ENCODE data around the gene FURIN. TPM values are rescaled to one million over a fixed set of nuclear protein-coding genes. Genes with fewer than 3 reads are reported as not detected.
"Not testable (repeated sequence)": the region's sequence is repeated elsewhere in the genome, so short reads cannot be mapped to it uniquely, and the experiment has no call there.

FURIN gene
- total RNA-seq, 1 donor = 66.7 TPM

GRCh38 chr15:90905306-90906180 is 37.2 kb downstream of the FURIN start:
- Histone ChIP-seq H3K4me1 (ENCODE audit: insufficient read depth, low read length) (peaks cover 19% of the 10 kb centered on the region), H3K9me3 (ENCODE audit: low read depth, low read length) (no peaks in the 10 kb centered on the region), H3K4me3 (ENCODE audit: low read length) (no peak overlapping the region), H3K27me3 (ENCODE audit: insufficient read depth, low read length) (no peaks in the 10 kb centered on the region)

DNA sequence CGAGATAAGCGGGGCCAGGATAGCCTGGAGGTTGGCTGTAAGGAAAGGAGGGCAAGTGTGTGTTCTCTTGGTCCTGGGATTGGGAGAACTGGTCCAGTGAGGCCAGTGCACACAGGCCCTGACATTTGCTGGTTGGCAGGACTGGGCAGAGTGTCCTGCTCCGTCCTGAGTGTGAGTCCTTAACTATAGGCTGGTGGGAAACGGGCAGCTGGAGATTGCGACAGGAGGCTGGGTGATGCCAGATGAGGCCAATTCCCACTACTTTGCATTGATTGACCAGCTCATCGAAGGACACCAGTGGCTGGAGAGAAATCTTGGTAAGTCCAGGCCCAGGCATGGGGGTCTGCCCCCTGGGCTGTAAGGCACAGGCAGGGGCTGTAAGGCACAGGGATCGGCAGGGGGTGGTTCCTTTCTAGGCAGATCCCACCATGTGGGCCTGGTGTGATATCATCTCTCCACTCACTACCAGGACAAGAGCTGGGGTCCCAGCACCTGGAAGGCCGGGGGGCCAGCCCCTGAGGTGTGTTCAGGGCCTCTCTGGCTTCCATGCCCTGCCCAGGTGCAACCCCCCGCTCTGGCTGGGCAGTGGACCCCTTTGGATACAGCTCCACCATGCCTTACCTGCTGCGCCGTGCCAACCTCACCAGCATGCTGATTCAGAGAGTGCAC is 37.9 kb downstream of the FURIN start:
- Histone ChIP-seq H3K9me3 (ENCODE audit: low read depth, low read length) (no peaks in the 10 kb centered on the region), H3K4me3 (ENCODE audit: low read length) (no peak overlapping the region), H3K4me1 (ENCODE audit: insufficient read depth, low read length) (peaks cover 19% of the 10 kb centered on the region), H3K27me3 (ENCODE audit: insufficient read depth, low read length) (no peaks in the 10 kb centered on the region)

DNA sequence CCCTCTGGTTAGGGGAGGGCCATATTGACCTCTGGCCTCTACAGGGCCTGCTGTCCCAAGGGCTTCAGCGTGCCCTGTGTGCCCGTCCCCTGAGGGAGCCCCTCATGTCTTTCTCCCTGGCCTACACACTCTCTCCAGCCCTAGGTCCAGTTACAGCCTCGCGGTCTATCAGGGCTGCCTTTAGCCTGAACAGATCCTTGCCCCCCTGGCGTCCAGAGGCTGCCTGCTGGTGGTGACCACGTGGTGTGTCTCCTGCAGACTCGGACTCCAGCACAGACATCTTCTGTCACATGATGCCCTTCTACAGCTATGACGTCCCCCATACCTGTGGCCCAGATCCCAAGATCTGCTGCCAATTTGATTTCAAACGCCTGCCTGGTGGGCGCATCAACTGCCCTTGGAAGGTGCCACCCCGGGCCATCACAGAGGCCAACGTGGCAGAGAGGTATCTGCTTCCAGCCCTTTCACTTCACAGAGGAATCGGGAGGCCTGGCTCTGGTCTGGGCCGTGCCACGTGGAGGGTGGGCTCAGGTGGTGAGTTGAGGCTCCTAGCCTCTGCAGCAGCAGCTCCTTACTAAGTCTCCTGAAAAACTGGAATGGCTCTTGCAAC is 38.8 kb downstream of the FURIN start:
- Histone ChIP-seq H3K9me3 (ENCODE audit: low read depth, low read length) (no peaks in the 10 kb centered on the region), H3K4me3 (ENCODE audit: low read length) (no peak overlapping the region), H3K27me3 (ENCODE audit: insufficient read depth, low read length) (no peaks in the 10 kb centered on the region), H3K4me1 (ENCODE audit: insufficient read depth, low read length) (peaks cover 10% of the 10 kb centered on the region)

GRCh38 chr15:90907838-90908507 is 39.6 kb downstream of the FURIN start:
- Histone ChIP-seq H3K9me3 (ENCODE audit: low read depth, low read length) (no peaks in the 10 kb centered on the region), H3K4me3 (ENCODE audit: low read length) (no peak overlapping the region), H3K4me1 (ENCODE audit: insufficient read depth, low read length) (peaks cover 15% of the 10 kb centered on the region), H3K27me3 (ENCODE audit: insufficient read depth, low read length) (no peaks in the 10 kb centered on the region)

- peaks cover 19% of the 10 kb centered on the region for H3K4me1 ChIP-seq (ENCODE audit: insufficient read depth, low read length)
- not testable (repeated sequence) for H3K4me3 ChIP-seq (ENCODE audit: low read length); H3K9me3 ChIP-seq (ENCODE audit: low read depth, low read length); H3K27me3 ChIP-seq (ENCODE audit: insufficient read depth, low read length)
Observed at GRCh38 chr15:90909449-90909848, 41.1 kb downstream of the FURIN start.

GRCh38 chr15:90909976-90910375 is 41.6 kb downstream of the FURIN start:
- Histone ChIP-seq H3K9me3 (ENCODE audit: low read depth, low read length) (no peaks in the 10 kb centered on the region), H3K4me1 (ENCODE audit: insufficient read depth, low read length) (peaks cover 24% of the 10 kb centered on the region), H3K27me3 (ENCODE audit: insufficient read depth, low read length) (no peaks in the 10 kb centered on the region), H3K4me3 (ENCODE audit: low read length) (no peak overlapping the region)

GRCh38 chr15:90910441-90911301 is 42.3 kb downstream of the FURIN start:
- Histone ChIP-seq H3K9me3 (ENCODE audit: low read depth, low read length) (no peaks in the 10 kb centered on the region), H3K27me3 (ENCODE audit: insufficient read depth, low read length) (no peaks in the 10 kb centered on the region), H3K4me3 (ENCODE audit: low read length) (no peak overlapping the region), H3K4me1 (ENCODE audit: insufficient read depth, low read length) (peaks cover 31% of the 10 kb centered on the region)

DNA sequence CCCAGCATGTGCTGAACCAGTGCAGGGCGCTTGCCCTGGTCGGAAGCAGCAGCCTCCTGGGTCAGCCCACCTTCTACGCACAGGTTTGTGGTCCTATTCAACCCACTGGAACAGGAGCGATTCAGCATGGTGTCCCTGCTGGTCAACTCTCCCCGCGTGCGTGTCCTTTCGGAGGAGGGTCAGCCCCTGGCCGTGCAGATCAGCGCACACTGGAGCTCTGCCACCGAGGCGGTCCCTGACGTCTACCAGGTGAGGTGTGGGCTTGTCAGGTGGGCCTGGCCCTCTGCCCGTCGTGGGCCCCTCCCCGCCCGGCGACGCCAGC is 42.9 kb downstream of the FURIN start:
- H3K4me1 ChIP-seq (ENCODE audit: insufficient read depth, low read length) = peaks cover 37% of the 10 kb centered on the region
- no peak overlapping the region for H3K4me3 ChIP-seq (ENCODE audit: low read length)
- no peaks in the 10 kb centered on the region for H3K27me3 ChIP-seq (ENCODE audit: insufficient read depth, low read length)
- H3K9me3 ChIP-seq (ENCODE audit: low read depth, low read length) = no peaks in the 10 kb centered on the region

DNA sequence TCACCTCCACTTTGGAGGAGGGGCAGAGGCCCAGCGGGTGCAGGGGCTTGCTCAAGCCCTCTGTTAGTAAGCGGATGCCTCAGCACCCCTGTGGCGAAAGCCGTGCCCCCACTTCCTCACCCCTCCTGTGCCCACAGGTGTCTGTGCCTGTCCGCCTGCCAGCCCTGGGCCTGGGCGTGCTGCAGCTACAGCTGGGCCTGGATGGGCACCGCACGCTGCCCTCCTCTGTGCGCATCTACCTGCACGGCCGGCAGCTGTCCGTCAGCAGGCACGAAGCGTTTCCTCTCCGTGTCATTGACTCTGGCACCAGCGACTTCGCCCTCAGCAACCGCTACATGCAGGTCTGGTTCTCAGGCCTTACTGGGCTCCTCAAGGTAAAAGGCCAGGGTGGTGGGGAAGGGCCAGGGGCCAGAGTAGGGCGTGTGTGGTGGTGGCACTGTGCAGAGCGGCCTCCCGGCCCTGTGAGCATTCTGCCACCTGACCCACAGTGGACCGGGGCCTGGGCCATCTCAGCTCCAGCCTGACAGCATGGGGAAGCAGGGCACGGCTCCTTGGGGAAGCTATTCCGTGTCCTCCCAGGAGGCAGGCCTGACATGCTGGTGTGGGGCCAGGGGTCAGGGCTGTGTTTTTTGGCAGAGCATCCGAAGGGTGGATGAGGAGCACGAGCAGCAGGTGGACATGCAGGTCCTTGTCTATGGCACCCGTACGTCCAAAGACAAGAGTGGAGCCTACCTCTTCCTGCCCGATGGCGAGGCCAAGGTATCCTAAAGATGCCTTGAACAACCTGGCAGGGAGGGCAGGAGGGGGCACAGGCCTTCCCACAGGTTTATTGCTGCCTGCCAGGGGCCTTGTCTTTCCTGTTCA is 43.8 kb downstream of the FURIN start:
- Histone ChIP-seq H3K4me3 (ENCODE audit: low read length) (no peak overlapping the region), H3K4me1 (ENCODE audit: insufficient read depth, low read length) (peaks cover 46% of the 10 kb centered on the region), H3K27me3 (ENCODE audit: insufficient read depth, low read length) (no peaks in the 10 kb centered on the region), H3K9me3 (ENCODE audit: low read depth, low read length) (no peaks in the 10 kb centered on the region)

DNA sequence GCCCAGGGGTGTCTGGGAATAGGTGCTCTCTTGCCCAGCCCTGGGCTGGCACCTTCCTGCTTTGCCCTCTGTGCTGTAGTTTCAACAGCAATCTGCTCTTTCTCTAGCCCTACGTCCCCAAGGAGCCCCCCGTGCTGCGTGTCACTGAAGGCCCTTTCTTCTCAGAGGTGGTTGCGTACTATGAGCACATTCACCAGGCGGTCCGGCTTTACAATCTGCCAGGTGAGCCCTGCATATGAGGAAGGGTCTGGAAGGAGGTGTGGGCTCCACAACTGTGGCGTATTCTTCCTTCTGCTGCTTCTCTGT is 44.3 kb downstream of the FURIN start:
- Histone ChIP-seq H3K9me3 (ENCODE audit: low read depth, low read length) (no peaks in the 10 kb centered on the region), H3K4me1 (ENCODE audit: insufficient read depth, low read length) (peaks cover 46% of the 10 kb centered on the region), H3K27me3 (ENCODE audit: insufficient read depth, low read length) (no peaks in the 10 kb centered on the region), H3K4me3 (ENCODE audit: low read length) (no peak overlapping the region)

- Histone ChIP-seq H3K9me3 (ENCODE audit: low read depth, low read length) (no peaks in the 10 kb centered on the region), H3K4me1 (ENCODE audit: insufficient read depth, low read length) (peaks cover 46% of the 10 kb centered on the region), H3K27me3 (ENCODE audit: insufficient read depth, low read length) (no peaks in the 10 kb centered on the region), H3K4me3 (ENCODE audit: low read length) (no peak overlapping the region)
Observed at GRCh38 chr15:90913398-90913944, 45.1 kb downstream of the FURIN start.

GRCh38 chr15:90914305-90915080 is 46.1 kb downstream of the FURIN start:
- Histone ChIP-seq H3K9me3 (ENCODE audit: low read depth, low read length) (no peaks in the 10 kb centered on the region), H3K27me3 (ENCODE audit: insufficient read depth, low read length) (no peaks in the 10 kb centered on the region), H3K4me3 (ENCODE audit: low read length) (no peak overlapping the region), H3K4me1 (ENCODE audit: insufficient read depth, low read length) (peaks cover 46% of the 10 kb centered on the region)

DNA sequence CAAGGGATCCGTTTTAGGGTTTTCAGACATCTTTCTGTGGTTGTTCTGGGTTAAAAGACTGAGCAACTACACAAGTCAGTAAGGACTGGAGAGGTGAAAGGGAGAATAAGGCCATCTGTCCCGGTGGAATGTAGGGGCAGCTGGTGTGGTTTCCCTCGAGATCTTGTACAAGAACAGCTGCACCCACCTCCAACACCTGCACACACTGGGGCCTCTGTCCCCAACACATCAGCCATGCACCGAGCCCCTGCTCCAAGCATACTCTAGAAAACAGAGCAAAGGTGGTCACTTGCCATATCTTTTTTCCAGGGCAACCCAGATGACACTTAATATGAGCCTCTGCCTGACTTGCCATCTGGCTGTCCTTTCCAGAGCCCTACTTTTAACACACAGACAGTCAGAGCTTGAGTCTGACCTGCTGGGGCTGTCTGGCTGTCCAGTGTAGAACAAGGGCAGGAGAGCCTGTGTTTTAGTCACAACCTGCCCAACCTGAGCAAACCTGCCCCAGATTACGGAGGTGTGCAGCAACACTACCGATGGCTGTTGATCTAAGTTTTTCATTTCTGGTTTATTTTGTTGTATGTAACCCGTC is 46.9 kb downstream of the FURIN start:
- H3K4me3 ChIP-seq (ENCODE audit: low read length) = no peak overlapping the region
- no peaks in the 10 kb centered on the region for H3K9me3 ChIP-seq (ENCODE audit: low read depth, low read length)
- no peaks in the 10 kb centered on the region for H3K27me3 ChIP-seq (ENCODE audit: insufficient read depth, low read length)
- peaks cover 46% of the 10 kb centered on the region for H3K4me1 ChIP-seq (ENCODE audit: insufficient read depth, low read length)

Measured in mononuclear cell (primary cell).